HepG2 (cell line): ENCODE results near the gene DLX6. TPM values are rescaled to one million over a fixed set of nuclear protein-coding genes. Genes with fewer than 3 reads are reported as not detected.

Source experiments
- FOSL1 ChIP-seq: sonication (generic); formaldehyde crosslinking; IDR thresholded peaks from 2 replicates; pipeline ENCODE4 v1.9.0; 2021; ENCODE audit warnings: missing genetic modification reagents, borderline replicate concordance
- MED1 ChIP-seq: sonication (generic); formaldehyde crosslinking; IDR thresholded peaks from 2 replicates; pipeline ENCODE4 v1.4.0; 2020; ENCODE audit warnings: missing genetic modification reagents
- MTA1 ChIP-seq: sonication (generic); formaldehyde crosslinking; IDR thresholded peaks from 2 replicates; pipeline ENCODE4 v1.4.0; 2020; ENCODE audit warnings: missing genetic modification reagents, mild to moderate bottlenecking, borderline replicate concordance
- NCOR1 ChIP-seq: fragments of 200-600 bp; sonication (generic); IDR thresholded peaks from 2 replicates; pipeline ENCODE4 v1.7.0; 2017; ENCODE audit warnings: antibody characterized with exemption, low read length, borderline replicate concordance
- RNF219 ChIP-seq: sonication (generic); formaldehyde crosslinking; IDR thresholded peaks from 2 replicates; pipeline ENCODE4 v1.5.0; 2020; ENCODE audit warnings: mild to moderate bottlenecking, missing genetic modification reagents
- ZBTB1 ChIP-seq: sonication (generic); formaldehyde crosslinking; IDR thresholded peaks from 2 replicates; pipeline ENCODE4 v1.4.0; 2020; ENCODE audit warnings: missing genetic modification reagents, borderline replicate concordance
- ZBTB38 ChIP-seq: sonication (generic); formaldehyde crosslinking; IDR thresholded peaks from 2 replicates; pipeline ENCODE4 v1.5.1; 2020; ENCODE audit warnings: mild to moderate bottlenecking, missing genetic modification reagents
- ZFP90 ChIP-seq: sonication (generic); formaldehyde crosslinking; IDR thresholded peaks from 2 replicates; pipeline ENCODE4 v1.8.0; 2022; ENCODE audit warnings: missing genetic modification reagents, mild to moderate bottlenecking, inconsistent platforms, borderline replicate concordance
- ZFY ChIP-seq: sonication (generic); formaldehyde crosslinking; IDR thresholded peaks from 2 replicates; pipeline ENCODE4 v1.4.0; 2020; ENCODE audit warnings: missing genetic modification reagents
- ZIK1 ChIP-seq: sonication (generic); formaldehyde crosslinking; IDR thresholded peaks from 2 replicates; pipeline ENCODE4 v1.5.0; 2020; ENCODE audit warnings: mild to moderate bottlenecking, low read depth, missing genetic modification reagents, borderline replicate concordance
- ZKSCAN1 ChIP-seq: fragments of 150-350 bp; IDR thresholded peaks from 2 replicates; pipeline ENCODE4 v1.6.1; 2014; ENCODE audit warnings: low read length
- ZMYM4 ChIP-seq: sonication (generic); formaldehyde crosslinking; IDR thresholded peaks from 2 replicates; pipeline ENCODE4 v1.8.1; 2023; ENCODE audit warnings: mild to moderate bottlenecking, missing genetic modification reagents
- ZNF572 ChIP-seq: sonication (generic); formaldehyde crosslinking; IDR thresholded peaks from 2 replicates; pipeline ENCODE4 v1.5.1; 2020; ENCODE audit warnings: mild to moderate bottlenecking, missing genetic modification reagents
- ZNF607 ChIP-seq: sonication (generic); formaldehyde crosslinking; IDR thresholded peaks from 2 replicates; pipeline ENCODE4 v1.5.1; 2020; ENCODE audit warnings: missing genetic modification reagents, mild to moderate bottlenecking, borderline replicate concordance
- ZNF615 ChIP-seq: sonication (generic); formaldehyde crosslinking; IDR thresholded peaks from 2 replicates; pipeline ENCODE4 v1.5.0; 2020; ENCODE audit warnings: mild to moderate bottlenecking, missing genetic modification reagents, borderline replicate concordance
- ZNF768 ChIP-seq: sonication (generic); formaldehyde crosslinking; IDR thresholded peaks from 2 replicates; pipeline ENCODE4 v1.4.0; 2020; ENCODE audit warnings: missing genetic modification reagents
- ZNF788 ChIP-seq: sonication (generic); formaldehyde crosslinking; IDR thresholded peaks from 2 replicates; pipeline ENCODE4 v1.5.0; 2020; ENCODE audit warnings: mild to moderate bottlenecking, missing genetic modification reagents, borderline replicate concordance
- polyA plus RNA-seq, 8 experiments: library from polyadenylated mRNA; depleted of rRNA in 3 of 8; stranded (reverse) in 7 of 8; unstranded in 1 of 8; fragments of >200 nt; fragmentation: Illumina TruSeq in 4 of 8; extraction: Trizol in 4 of 8; gene quantifications; 2 replicates each; pipeline versions ENCODE4 v1.2.1 to v1.2.3, GENCODE V29; 2011 to 2016; ENCODE audit warnings: low read depth in 4 of 8, missing spikeins in 1 of 8, mixed read lengths in 1 of 8; ENCODE audit not compliant: insufficient read depth in 1 of 8
- total RNA-seq, 5 experiments: library from RNA; depleted of rRNA; stranded (reverse); fragments of >200 nt; fragmentation: Illumina TruSeq; extraction: Trizol; gene quantifications; 2 replicates each; pipeline ENCODE4 v1.2.3, GENCODE V29; 2016; ENCODE audit warnings: low read depth in 1 of 5
- TF ChIP-seq, protein P1 (sequence below): sonication (generic); formaldehyde crosslinking; IDR thresholded peaks from 2 replicates; pipeline ENCODE4 v1.4.0; 2020; ENCODE audit warnings: missing genetic modification reagents
- TF ChIP-seq, protein P2 (sequence below): sonication (generic); formaldehyde crosslinking; IDR thresholded peaks from 2 replicates; pipeline ENCODE4 v1.5.1; 2020; ENCODE audit warnings: missing genetic modification reagents, mild to moderate bottlenecking, borderline replicate concordance

Gene DLX6
- total and polyA plus RNA-seq, 2 of the 13 experiments (the other 11 are each of a cell fraction or from before 2014, with no cell fraction given), result 3.5 to 5.5 TPM

DNA sequence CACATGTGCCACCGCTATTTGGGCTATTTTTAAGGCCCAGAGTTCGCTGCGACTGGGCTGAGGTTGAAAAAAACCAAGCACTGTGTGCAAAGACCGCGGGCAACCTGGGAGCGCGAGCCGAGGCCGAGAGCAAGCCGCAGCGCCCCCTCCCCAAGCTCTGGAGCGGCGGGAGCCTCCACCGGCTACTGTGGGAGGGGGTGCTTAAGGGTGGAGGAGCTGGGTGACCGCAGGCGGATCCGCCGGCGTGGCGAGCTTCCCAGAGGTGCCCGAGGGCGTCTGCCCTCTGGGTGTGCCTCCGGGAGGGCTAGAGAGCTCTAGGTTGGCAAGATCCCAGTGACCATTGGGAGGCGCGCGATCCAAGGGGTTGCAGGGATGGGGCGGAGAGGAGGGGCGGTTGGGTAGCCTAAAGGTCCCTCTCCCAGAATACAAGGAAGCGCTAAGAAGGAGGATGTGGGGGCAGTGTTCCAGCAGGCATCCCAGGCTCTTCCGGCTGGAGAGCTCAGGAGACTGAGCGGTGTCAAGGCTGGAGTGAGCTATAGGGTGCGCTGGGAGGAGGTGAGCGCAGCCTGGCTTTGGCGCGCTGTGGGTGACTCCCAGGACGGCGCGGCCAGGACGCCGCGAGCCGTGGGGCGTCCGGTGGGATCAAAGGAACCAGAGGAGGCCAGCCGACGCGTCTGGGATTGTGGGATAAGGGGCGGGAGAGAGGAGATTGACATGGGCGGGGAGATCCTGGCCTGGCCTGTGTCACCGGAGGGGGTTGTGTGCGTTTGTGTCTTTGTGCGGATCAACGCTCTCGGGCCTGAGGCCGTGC, 11.2 kb downstream of the DLX6 start (continued):
- TF ChIP-seq, protein P1, sequence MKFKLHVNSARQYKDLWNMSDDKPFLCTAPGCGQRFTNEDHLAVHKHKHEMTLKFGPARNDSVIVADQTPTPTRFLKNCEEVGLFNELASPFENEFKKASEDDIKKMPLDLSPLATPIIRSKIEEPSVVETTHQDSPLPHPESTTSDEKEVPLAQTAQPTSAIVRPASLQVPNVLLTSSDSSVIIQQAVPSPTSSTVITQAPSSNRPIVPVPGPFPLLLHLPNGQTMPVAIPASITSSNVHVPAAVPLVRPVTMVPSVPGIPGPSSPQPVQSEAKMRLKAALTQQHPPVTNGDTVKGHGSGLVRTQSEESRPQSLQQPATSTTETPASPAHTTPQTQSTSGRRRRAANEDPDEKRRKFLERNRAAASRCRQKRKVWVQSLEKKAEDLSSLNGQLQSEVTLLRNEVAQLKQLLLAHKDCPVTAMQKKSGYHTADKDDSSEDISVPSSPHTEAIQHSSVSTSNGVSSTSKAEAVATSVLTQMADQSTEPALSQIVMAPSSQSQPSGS (CRISPR knock-in tag), result 0 out of 2 replicates have a peak, but pooled peaks have one; percentile 49
- TF ChIP-seq ZNF572 (CRISPR knock-in tag), result peak; percentile 78; the same call in 1 of the 2 replicates
- TF ChIP-seq MTA1, result no peak
- no peak for TF ChIP-seq ZNF615 (CRISPR knock-in tag)
- no peak for TF ChIP-seq ZIK1 (CRISPR knock-in tag)
- no peak for TF ChIP-seq FOSL1
- peak; percentile 87; the same call in 1 of the 2 replicates for TF ChIP-seq ZFY (CRISPR knock-in tag)
- no peak for TF ChIP-seq NCOR1
- no peak for TF ChIP-seq RNF219 (CRISPR knock-in tag)
- no peak for TF ChIP-seq ZBTB1 (CRISPR knock-in tag)
- TF ChIP-seq ZKSCAN1, result no peak
- peak; percentile 19; the same call in 1 of the 2 replicates for TF ChIP-seq ZMYM4 (CRISPR knock-in tag)
- no peak; the same call in 1 of the 2 replicates for TF ChIP-seq ZNF788 (CRISPR knock-in tag)
- peak; percentile 31; the same call in 1 of the 2 replicates for TF ChIP-seq ZNF768
- no peak for TF ChIP-seq ZNF607
- TF ChIP-seq ZFP90 (CRISPR knock-in tag), result peak; percentile 80; the same call in 1 of the 2 replicates
- no peak; the same call in 1 of the 2 replicates for TF ChIP-seq ZBTB38
- TF ChIP-seq, protein P2, sequence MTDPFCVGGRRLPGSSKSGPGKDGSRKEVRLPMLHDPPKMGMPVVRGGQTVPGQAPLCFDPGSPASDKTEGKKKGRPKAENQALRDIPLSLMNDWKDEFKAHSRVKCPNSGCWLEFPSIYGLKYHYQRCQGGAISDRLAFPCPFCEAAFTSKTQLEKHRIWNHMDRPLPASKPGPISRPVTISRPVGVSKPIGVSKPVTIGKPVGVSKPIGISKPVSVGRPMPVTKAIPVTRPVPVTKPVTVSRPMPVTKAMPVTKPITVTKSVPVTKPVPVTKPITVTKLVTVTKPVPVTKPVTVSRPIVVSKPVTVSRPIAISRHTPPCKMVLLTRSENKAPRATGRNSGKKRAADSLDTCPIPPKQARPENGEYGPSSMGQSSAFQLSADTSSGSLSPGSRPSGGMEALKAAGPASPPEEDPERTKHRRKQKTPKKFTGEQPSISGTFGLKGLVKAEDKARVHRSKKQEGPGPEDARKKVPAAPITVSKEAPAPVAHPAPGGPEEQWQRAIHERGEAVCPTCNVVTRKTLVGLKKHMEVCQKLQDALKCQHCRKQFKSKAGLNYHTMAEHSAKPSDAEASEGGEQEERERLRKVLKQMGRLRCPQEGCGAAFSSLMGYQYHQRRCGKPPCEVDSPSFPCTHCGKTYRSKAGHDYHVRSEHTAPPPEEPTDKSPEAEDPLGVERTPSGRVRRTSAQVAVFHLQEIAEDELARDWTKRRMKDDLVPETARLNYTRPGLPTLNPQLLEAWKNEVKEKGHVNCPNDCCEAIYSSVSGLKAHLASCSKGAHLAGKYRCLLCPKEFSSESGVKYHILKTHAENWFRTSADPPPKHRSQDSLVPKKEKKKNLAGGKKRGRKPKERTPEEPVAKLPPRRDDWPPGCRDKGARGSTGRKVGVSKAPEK (CRISPR knock-in tag), result peak; percentile 96; the same call in 1 of the 2 replicates
- peak; percentile 63 for TF ChIP-seq MED1 (CRISPR knock-in tag)
